Measurements from ENCODE around the gene MPG. TPM values are rescaled to one million over a fixed set of nuclear protein-coding genes. Genes with fewer than 3 reads are reported as not detected.
A peak's percentile ranks its signal among the peaks of the same experiment; 100 is the strongest.
"Not testable (repeated sequence)": the region's sequence is repeated elsewhere in the genome, so short reads cannot be mapped to it uniquely, and the experiment has no call there.

The MPG gene
- total RNA-seq (2014; rRNA removed; shearing (Covaris generic)): 67.3 and 91.9 TPM in 2 replicates

GRCh38 chr16:77807-78443 is at the start of gene MPG:
Gene MPG (plus strand): TSS chr16:78225. CDS start chr16:78310, 85 bp downstream.
- peak; percentile 74 for DNase-seq (ENCODE audit: low read depth)

- DNase-seq (ENCODE audit: low read depth): not testable (repeated sequence)
Measured at GRCh38 chr16:30627-31026, 47.4 kb upstream of the MPG start.

GRCh38 chr16:33154-33876 is 44.7 kb upstream of the MPG start:
- not testable (repeated sequence) for DNase-seq (ENCODE audit: low read depth)

GRCh38 chr16:33877-34647 is 44.0 kb upstream of the MPG start:
- no peak for DNase-seq (ENCODE audit: low read depth)

GRCh38 chr16:34648-34987 is 43.4 kb upstream of the MPG start:
- no peak for DNase-seq (ENCODE audit: low read depth)

- no peak for DNase-seq (ENCODE audit: low read depth)
Measured at GRCh38 chr16:35011-35677, 42.9 kb upstream of the MPG start.

GRCh38 chr16:35678-36305 is 42.2 kb upstream of the MPG start:
- DNase-seq (ENCODE audit: low read depth): no peak

GRCh38 chr16:36336-36984 is 41.6 kb upstream of the MPG start:
- no peak for DNase-seq (ENCODE audit: low read depth)

- DNase-seq (ENCODE audit: low read depth): no peak
Measured at GRCh38 chr16:37511-37910, 40.5 kb upstream of the MPG start.

- DNase-seq (ENCODE audit: low read depth): not testable (repeated sequence)
Measured at GRCh38 chr16:38206-38605, 39.8 kb upstream of the MPG start.

GRCh38 chr16:38941-39892 is 38.8 kb upstream of the MPG start:
- DNase-seq (ENCODE audit: low read depth): peak; percentile 13

GRCh38 chr16:41439-42068 is 36.5 kb upstream of the MPG start:
- DNase-seq (ENCODE audit: low read depth): no peak

- no peak for DNase-seq (ENCODE audit: low read depth)
Measured at GRCh38 chr16:42069-42457, 36.0 kb upstream of the MPG start.

- DNase-seq (ENCODE audit: low read depth): no peak
Measured at GRCh38 chr16:42691-43090, 35.3 kb upstream of the MPG start.

- DNase-seq (ENCODE audit: low read depth): no peak
Measured at GRCh38 chr16:43294-43693, 34.7 kb upstream of the MPG start.

GRCh38 chr16:44655-45054 is 33.4 kb upstream of the MPG start:
- no peak for DNase-seq (ENCODE audit: low read depth)

GRCh38 chr16:45454-45853 is 32.6 kb upstream of the MPG start:
- DNase-seq (ENCODE audit: low read depth): no peak

- not testable (repeated sequence) for DNase-seq (ENCODE audit: low read depth)
Measured at GRCh38 chr16:46510-46909, 31.5 kb upstream of the MPG start.

- DNase-seq (ENCODE audit: low read depth): no peak
Measured at GRCh38 chr16:47234-47633, 30.8 kb upstream of the MPG start.
